GM21526 (cell line): ENCODE data around the gene OR7C1.
"Not testable (repeated sequence)": the region's sequence is repeated elsewhere in the genome, so short reads cannot be mapped to it uniquely, and the experiment has no call there.

ENCODE experiments used
- ATAC-seq: cut with Tn5 transposase; IDR thresholded peaks from one replicate; pipeline ENCODE4 v1.9.1; 2021; ENCODE audit warnings: moderate library complexity; ENCODE audit not compliant: unreplicated experiment, low FRiP score

Gene OR7C1

DNA sequence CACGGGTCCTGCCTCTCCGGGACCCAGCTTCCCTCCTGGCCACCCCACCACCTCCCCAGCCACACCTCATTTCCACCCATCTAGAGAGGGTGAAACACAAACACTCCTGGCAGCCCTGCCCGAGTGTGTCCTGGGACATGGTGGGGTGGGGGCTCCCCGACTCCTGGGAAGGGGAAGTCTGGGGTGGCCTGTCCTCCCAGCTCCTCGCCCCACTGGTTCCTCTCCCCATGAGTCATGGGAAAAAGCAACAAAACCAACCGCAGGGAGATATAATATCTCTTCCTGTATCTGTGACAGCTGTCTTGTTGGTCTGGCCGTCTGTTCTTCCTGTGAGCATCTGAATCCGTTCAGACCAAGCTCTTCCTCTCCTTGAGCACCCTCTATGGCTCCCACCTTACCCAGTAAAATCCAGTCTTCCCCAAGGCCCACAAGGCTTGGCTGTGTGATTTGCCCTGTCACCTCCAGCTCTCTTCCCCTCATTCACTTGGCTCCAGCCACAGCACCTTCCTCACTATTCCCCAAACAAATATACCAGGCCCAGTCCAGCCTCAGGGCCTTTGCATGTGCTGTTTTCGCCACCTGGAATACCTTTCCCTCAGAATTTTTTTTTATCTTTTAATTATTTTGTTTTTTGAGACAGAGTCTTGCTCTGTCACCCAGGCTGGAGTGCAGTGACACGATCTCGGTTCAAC lies 49.7 kb downstream of the OR7C1 start:
- not testable (repeated sequence) for ATAC-seq

DNA sequence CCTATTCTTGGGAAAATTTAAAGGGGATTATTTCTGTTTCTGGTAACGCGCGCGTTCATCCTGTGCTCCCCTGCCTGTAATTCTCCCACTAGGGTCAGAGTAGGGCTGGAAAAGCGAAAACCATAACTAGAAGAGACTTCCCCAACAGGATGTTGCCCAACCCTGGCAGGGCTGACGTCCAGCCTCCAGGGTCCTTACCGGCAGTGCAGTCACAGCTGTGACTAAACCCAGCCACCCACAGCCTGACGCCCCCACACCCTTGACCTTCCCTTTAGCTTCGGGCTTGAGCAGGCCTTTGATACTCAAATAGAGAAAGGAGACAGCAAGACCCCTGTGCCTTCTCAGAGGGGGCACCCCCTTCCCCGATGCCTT lies 50.3 kb downstream of the OR7C1 start:
- ATAC-seq: not testable (repeated sequence)

DNA sequence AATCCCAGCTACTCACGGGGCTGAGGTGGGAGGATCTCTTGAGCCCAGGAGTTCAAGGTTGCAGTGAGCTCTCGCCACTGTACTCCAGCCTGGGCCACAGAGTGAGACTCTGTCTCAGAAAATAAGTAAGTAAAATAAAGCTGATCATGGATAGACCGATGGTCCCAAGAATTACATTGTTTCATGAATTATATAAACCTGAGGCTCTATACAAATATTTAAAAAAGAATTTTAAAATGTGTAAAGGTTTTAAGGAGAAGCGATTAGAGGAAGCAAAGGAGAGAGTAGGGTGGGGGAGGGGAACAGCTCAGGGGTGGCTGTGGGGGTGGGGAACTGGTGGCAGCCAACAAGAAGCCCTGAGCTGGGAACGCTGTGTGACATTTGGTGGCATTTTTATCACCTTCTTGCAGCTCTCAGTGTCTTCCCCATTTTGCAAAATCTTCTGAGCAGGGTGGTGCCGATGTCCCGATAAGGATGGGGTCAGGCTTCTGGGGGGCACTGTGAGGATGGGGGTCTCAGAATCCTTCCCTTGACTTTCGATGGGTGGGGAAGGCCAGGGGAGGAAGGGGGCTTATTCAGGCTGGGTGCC lies 51.5 kb downstream of the OR7C1 start:
- ATAC-seq: not testable (repeated sequence)

DNA sequence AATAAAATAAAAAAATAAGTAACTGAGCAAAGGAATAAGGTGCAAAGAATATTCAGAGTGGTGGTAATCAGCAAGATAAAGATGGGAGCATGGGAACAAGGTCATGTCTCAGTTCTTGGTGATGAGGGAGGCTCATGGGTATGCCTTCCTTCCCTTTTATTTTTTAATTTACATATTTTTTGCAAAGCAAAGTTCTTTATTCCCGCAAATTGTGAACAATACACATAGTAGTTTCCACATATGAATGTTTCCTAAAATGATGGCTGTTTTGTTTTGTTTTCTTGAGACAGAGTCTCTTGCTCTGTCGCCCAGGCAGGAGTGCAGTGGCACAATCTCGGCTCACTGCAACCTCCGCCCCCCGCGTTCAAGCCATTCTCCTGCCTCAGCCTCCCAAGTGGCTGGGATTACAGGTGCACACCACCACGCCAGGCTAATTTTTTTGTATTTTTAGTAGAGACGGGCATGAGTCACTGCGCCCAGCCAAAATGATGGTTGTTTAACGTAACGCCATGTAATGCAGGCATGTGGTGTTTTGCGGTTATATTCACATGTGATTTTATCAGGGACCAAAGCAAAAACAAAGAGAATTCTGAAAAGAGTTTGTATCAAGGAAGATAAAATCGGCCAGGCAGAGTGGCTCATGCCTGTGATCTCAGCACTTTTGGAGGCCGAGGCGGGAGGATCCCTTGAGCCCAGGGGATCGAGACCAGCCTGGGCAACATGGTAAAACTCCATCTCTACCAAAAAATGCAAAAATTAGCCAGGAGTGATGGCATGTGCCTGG lies 52.2 kb downstream of the OR7C1 start:
- ATAC-seq: no peak

DNA sequence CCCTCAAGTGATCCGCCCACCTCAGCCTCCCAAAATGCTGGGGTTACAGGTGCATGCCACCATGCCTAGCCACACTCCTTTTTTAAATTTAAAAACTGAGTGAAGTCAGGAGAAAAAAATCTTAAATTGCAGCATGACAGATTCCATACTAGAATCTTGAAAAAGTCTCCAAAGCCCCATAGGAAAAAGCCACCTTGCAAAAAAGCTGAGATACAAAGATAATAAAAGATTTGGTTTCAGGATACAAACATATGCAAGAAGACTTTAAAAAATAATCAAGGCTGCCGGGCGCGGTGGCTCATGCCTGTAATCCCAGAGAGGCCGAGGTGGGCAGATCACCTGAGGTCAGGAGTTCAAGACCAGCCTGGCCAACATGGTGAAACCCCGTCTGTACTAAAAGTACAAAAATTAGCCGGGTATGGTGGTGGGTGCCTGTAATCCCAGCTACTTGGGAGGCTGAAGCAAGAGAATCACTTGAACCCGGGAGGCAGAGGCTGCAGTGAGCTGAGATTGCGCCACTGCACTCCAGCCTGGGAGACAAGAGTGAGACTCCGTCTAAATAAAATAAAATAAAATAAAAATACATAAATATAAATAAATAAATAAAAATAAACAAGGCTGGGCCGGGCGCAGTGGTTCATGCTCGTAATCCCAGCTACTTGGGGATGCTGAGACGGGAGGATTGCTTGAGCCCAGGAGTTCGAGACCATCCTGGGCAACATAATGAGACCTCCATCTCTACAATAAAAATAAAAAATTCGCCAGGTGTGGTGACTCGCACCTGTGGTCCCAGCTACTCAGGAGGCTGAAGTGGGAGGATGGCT lies 53.1 kb downstream of the OR7C1 start:
- not testable (repeated sequence) for ATAC-seq

DNA sequence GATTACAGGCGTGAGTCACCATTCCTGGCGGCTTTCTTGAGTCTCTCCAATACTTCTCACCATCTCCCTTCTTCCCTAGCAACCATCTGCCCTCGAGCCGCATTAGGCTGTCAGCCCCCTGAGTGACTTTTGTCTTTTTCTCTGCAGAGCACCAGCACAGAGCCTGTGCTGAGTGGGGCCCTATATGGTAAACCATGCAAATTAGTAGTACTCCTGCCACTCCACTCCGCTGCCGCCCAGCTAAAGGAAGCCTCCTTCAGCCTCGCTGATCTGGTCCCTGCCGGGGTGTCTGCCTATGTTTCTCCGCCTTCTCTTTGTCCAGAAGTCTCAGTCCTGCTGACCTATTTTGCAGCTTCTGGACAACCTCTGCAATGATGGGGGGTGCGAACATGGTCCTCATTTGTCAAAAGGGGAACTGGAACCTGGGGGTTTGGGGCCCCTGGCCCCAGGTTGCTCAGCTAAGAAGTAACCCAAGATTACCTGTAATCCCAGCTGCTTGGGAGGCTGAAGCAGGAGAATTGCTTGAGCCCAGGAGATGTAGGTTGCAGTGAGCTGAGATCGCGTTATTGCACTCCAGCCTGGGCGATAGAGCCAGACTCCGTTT lies 54.3 kb downstream of the OR7C1 start:
- ATAC-seq: not testable (repeated sequence)

DNA sequence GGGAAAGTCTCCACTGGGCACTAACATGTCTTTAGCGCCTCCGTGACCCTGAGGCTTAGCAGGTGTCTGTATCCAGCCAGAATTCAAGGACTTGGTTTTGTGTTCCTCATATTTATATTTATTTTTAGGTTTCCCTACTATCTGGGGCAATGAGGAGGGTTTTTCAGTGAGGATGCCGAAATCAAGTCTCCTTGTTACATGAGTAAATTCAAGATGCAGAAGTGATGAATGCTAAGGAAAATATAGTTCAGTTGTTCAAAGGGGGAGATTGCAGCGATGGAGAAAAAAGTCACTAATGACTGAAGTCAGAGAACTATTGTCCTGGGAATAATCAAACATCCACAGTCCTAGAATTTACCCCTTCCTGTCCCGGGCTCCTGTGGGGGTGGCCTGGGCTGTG lies 55.8 kb downstream of the OR7C1 start:
- no peak for ATAC-seq

DNA sequence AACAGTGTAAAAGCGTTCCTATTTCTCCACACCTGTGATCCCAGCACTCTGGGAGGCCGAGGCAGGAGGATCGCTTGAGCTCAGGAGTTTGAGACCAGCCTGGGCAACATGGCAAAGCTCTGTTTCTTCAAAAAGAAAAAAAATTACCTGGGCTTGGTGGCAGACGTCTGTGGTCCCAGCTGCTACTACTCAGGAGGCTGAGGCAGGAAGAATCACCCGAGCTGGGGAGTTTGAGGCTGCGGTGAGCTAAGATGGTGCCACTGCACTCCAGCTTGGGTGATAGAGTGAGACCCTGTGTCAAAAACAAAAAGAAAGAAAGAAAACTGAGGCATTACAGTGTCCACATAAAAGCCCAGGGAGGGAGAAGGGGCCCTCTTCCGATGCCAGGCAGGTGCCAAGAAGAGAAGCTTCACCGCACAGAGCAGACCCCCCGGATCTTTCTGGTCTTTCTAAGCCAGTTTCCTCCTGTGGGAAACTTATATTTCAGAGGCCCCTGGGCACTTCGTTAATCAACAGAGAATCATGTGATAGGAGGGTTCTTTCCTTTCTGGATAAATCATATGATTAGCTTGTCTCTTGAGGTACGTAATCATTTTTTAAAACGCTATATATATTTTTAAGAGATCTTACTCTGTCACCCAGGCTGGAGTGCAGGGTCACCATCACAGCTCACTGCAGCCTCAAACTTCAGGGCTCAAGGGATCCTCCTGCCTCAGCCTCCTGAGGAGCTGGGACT lies 56.7 kb downstream of the OR7C1 start, which contains the start of gene ADGRE2:
Gene ADGRE2, minus strand, starts transcription at position 451 of the 736 bp plus-strand sequence. CDS start 1,804 bp downstream, outside the sequence.
- not testable (repeated sequence) for ATAC-seq

DNA sequence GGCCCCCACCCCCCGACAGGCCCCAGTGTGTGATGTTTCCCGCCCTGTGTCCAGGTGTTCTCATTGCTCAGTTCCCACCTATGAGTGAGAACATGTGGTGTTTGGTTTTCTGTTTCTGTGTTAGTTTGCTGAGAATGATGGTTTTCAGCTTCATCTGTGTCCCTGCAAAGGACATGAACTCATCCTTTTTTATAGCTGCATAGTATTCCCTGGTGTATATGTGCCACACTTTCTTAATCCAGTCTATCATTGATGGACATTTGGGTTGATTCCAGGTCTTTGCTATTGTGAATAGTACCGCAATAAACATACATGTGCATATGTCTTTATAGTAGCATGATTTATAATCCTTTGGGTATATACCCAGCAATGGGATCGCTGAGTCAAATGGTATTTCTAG lies 57.3 kb downstream of the OR7C1 start:
- ATAC-seq: not testable (repeated sequence)

DNA sequence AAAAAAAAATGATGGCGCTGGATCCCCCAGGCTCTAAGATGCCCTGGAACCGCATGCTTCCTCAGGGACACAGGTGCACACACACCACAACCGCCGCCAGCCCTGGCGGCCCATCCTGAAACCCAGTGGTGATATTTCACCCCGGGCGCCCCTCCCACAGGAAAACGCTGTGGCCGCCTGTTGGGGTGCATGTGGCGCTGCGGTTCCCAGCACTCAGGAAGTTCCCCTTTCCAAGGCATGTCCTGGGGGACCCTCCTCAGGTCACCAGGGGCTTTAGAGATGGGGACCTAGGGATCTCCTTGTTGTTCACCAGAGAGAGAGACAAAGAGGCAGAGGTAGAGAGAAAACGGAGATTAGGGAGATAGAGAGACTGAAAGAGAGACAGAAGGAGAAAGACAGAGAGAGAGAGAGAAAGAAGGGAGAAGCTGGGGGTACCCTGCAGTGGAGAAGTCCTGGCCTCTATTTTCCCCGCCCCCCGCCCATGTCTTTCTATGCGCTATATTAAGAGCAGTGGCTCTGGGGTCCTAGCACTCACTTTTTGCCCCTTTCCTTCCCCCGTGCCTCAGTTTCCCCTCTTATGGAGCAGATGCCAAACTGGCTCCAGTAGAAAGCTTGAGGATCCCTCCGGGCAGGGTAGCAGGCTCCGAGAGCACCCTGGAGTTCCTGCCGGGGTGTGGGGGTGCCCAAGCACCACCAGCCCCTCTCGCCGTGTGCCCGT lies 59.0 kb downstream of the OR7C1 start:
- no peak for ATAC-seq

DNA sequence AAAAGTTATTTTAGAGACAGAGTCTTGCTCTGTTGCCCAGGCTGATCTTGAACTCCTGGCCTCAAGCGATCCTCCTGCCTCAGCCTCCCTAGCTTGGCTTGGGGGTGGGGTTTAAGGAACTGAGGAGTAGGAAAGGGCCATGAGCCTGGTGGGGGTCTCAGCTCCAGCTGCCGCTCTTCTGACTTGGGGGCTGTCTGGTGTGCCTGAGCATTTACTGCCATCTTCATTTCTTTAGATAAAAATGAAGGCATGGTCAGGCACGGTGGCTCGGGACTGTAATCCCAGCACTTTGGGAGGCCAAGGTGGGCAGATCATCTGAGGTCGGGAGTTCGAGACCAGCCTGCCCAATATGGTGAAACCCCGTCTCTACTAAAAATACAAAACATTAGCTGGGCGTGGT lies 59.7 kb downstream of the OR7C1 start:
- ATAC-seq: not testable (repeated sequence)

DNA sequence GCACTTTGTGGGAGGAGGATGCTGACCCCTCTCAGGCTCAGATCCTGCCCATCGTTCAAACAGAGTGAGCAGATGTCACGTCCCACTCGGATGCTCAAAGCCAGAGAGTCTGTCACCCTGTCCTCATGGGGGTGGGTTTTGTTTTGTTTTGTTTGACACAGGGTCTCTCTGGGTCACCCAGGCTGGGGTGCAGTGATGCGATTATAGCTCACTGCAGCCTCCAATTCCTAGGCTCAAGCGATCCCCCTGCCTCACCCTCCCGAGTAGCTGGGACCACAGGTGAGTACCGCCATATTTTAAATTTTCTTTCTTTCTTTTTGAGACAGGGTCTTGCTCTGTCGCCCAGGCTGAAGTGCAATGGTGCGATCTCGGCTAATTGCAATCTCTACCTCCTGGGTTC lies 60.6 kb downstream of the OR7C1 start:
- ATAC-seq: no peak

DNA sequence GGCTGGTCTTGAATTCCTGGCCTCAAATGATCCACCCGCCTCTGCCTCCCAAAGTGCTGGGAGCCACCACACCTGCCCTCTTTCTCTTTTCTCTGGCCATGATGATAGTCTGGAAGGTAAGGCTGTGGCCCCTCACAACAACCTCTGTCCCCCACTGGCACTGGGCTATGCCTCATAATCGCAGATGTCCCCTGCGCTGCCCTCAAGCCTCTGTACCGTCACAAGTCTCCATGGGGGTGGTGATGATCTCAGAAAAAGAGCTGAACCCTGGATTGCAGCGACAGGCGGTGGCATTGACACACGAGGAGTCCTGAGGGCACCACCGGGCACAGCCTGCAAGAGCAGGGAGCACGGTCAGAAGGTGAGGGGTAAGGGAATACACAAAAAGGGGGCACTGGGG lies 61.3 kb downstream of the OR7C1 start:
- not testable (repeated sequence) for ATAC-seq

DNA sequence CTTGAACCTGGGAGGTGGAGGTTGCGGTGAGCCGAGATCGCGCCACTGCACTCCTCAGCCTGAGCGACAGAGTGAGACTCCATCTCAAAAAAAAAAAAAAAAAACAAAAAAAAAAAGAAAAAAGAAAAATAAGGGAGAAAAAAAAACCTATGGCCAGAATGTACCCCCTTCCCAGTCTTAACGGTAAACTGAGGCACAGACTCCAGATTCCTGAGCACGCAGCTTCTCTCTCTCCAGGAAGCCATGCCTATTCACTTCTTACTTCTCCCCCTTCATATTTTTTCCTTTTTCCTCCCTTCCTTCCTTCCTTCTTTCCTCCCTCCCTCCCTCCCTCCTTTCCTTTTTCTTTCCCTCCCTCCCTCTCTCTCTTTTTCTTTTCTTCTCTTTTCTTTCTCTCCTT lies 62.0 kb downstream of the OR7C1 start:
- no peak for ATAC-seq

DNA sequence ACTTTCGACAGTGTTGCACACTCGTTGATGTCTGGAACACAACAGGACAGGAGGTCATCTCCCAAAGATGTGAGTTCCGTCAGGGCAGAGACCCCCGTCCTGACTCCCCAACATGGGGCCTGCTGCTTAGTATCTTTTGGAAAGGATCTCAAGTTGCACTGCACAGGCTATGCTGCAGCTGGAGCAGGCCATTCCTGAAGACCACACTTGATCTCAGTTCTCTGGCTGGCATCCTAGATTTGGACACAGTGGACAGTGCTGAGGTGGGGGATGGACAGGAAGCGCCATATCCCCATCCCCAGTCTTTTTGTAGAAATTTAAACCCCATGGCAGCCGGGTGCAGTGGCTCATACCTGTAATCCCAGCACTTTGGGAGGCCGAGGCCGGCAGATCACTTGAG lies 62.5 kb downstream of the OR7C1 start:
- no peak for ATAC-seq

DNA sequence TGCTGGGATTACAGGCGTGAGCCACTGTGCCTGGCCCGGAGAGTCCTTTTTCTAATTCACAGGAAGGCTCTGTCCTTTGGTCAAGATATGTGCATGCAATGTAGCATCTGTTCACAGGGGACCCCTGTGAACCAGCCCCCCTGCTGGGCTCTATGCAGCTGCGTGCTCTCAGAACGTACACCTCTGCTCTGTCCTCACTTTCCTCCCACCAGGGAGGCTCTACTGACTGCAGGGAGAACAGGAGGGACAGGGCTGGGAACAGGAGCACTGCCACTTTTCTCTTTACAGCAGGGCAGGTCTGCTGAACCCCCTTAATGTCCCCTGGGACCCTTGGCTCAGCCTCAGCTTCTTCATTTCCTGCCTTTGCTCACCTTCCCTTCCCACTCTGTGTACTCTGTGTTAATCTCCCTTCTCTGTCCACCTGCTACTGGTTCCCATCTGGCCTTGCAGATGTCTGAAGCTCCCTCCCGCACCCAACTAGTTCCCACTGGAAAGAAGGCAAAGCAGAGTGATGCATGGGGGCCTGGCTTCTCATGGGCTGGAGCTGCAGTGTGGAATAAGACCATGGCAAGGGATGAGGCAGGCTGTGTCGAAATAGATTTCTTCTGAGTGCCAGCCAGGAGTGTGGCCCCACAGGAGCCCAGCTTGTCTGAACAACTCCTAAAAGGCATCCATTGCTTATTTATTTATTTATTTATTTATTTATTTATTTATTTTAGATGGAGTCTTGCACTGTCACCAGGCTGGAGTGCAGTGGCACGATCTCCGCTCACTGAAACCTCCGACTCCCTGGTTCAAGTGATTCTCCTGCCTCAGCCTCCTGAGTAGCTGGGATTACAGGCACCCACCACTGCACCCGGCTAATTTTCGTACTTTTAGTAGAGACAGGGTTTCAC lies 63.8 kb downstream of the OR7C1 start:
- ATAC-seq: no peak

DNA sequence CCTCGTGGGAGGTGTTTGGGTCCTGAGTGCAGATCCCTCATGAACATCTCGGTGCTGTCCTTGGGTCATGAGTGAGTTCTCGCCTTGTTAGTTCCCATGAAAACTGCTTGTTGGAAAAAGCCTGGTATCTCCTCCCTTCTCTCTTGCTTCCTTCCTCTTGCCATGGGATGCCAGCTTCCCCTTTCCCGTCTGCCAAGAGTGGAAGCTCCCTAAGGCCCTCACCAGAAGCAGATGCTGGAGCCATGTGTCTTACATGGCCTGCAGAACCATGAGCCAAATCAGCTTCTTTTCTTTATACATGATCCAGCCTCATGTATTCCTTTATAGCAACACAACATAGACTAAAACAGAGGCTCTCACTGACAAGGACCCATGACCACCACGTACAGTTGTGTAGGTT lies 64.8 kb downstream of the OR7C1 start:
- no peak for ATAC-seq

DNA sequence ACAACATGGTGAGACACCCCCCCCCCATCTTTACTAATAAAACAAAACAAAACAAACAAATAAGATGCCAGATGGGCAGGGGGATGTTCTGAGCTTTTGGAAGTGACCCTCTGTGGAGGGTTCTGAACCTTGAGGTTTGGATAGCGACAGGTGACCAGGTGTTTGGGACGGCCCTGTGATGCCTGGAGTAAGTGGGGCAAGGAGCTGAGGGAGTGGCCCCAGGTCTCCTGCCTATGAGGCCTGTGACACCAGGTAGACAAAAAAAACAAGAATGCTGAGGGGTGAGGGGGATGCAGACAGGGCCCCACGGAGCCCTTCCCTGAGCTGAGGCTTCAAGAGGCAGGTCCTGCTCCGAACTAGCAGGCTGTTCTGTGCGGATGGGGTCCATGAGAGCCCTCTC lies 65.8 kb downstream of the OR7C1 start:
- no peak for ATAC-seq
